ENCODE measurements around the gene OGFOD1.

Gene OGFOD1

GRCh38 chr16:56515665-56516064 lies 64.3 kb downstream of the OGFOD1 start:
- H3K9ac ChIP-seq (ENCODE audit: low read length): no peak overlapping the region
- H3K36me3 ChIP-seq (ENCODE audit: insufficient read depth, low read length): peaks cover 12% of the 10 kb centered on the region
- H3K27ac ChIP-seq (ENCODE audit: low read depth, low read length): no peak overlapping the region
- H3K27me3 ChIP-seq (ENCODE audit: control insufficient read depth in 1 of 2, insufficient read depth in 2 of 2, low read length in 2 of 2): no peaks in the 10 kb centered on the region
- no peak overlapping the region for H3K4me3 ChIP-seq (ENCODE audit: low read depth in 1 of 2, low read length in 2 of 2)
- no peaks in the 10 kb centered on the region for H3K9me3 ChIP-seq (ENCODE audit: low read length)
- peaks cover 41% of the 10 kb centered on the region for H3K4me1 ChIP-seq (ENCODE audit: insufficient read depth, low read length)

- Histone ChIP-seq H3K27me3 (ENCODE audit: control insufficient read depth in 1 of 2, insufficient read depth in 2 of 2, low read length in 2 of 2) (no peaks in the 10 kb centered on the region), H3K9me3 (ENCODE audit: low read length) (no peaks in the 10 kb centered on the region), H3K4me3 (ENCODE audit: low read depth in 1 of 2, low read length in 2 of 2) (no peak overlapping the region), H3K4me1 (ENCODE audit: insufficient read depth, low read length) (peaks cover 41% of the 10 kb centered on the region), H3K36me3 (ENCODE audit: insufficient read depth, low read length) (peaks cover 9% of the 10 kb centered on the region), H3K9ac (ENCODE audit: low read length) (no peak overlapping the region), H3K27ac (ENCODE audit: low read depth, low read length) (no peak overlapping the region)
Measured at GRCh38 chr16:56517206-56517605, 65.9 kb downstream of the OGFOD1 start.

GRCh38 chr16:56518425-56518824 lies 67.1 kb downstream of the OGFOD1 start:
- H3K27ac ChIP-seq (ENCODE audit: low read depth, low read length): no peak overlapping the region
- H3K27me3 ChIP-seq (ENCODE audit: control insufficient read depth in 1 of 2, insufficient read depth in 2 of 2, low read length in 2 of 2): no peaks in the 10 kb centered on the region
- H3K4me3 ChIP-seq (ENCODE audit: low read depth in 1 of 2, low read length in 2 of 2): no peak overlapping the region
- H3K9me3 ChIP-seq (ENCODE audit: low read length): no peaks in the 10 kb centered on the region
- H3K4me1 ChIP-seq (ENCODE audit: insufficient read depth, low read length): peaks cover 41% of the 10 kb centered on the region
- no peak overlapping the region for H3K9ac ChIP-seq (ENCODE audit: low read length)
- no peaks in the 10 kb centered on the region for H3K36me3 ChIP-seq (ENCODE audit: insufficient read depth, low read length)

GRCh38 chr16:56519459-56520250 lies 68.3 kb downstream of the OGFOD1 start, which contains the start of gene BBS2:
BBS2 (minus strand) TSS chr16:56520024; CDS start chr16:56519862, 162 bp downstream.
- Histone ChIP-seq H3K9ac (ENCODE audit: low read length) (peak within 1 kb of the TSS; percentile 42), H3K9me3 (ENCODE audit: low read length) (no peaks in the 10 kb centered on the region), H3K27ac (ENCODE audit: low read depth, low read length) (peak within 1 kb of the TSS; percentile 84), H3K27me3 (ENCODE audit: control insufficient read depth in 1 of 2, insufficient read depth in 2 of 2, low read length in 2 of 2) (no peaks in the 10 kb centered on the region), H3K36me3 (ENCODE audit: insufficient read depth, low read length) (no peaks in the 10 kb centered on the region), H3K4me3 (ENCODE audit: low read depth in 1 of 2, low read length in 2 of 2) (peak within 1 kb of the TSS; percentile 75 to 93), H3K4me1 (ENCODE audit: insufficient read depth, low read length) (peaks cover 37% of the 10 kb centered on the region)

- H3K4me3 ChIP-seq (ENCODE audit: low read depth in 1 of 2, low read length in 2 of 2): peak overlapping the region; percentile 75 to 93
- H3K9ac ChIP-seq (ENCODE audit: low read length): peak overlapping the region; percentile 11
- peak overlapping the region; percentile 84 for H3K27ac ChIP-seq (ENCODE audit: low read depth, low read length)
Measured at GRCh38 chr16:56520251-56520577, 68.9 kb downstream of the OGFOD1 start.

GRCh38 chr16:56525236-56525635 lies 73.9 kb downstream of the OGFOD1 start:
- Histone ChIP-seq H3K27me3 (ENCODE audit: control insufficient read depth in 1 of 2, insufficient read depth in 2 of 2, low read length in 2 of 2) (no peaks in the 10 kb centered on the region), H3K4me1 (ENCODE audit: insufficient read depth, low read length) (peaks cover 5% of the 10 kb centered on the region), H3K4me3 (ENCODE audit: low read depth in 1 of 2, low read length in 2 of 2) (no peak overlapping the region), H3K36me3 (ENCODE audit: insufficient read depth, low read length) (no peaks in the 10 kb centered on the region), H3K9me3 (ENCODE audit: low read length) (no peaks in the 10 kb centered on the region), H3K9ac (ENCODE audit: low read length) (no peak overlapping the region), H3K27ac (ENCODE audit: low read depth, low read length) (no peak overlapping the region)

More at GRCh38 chr16:56520251-56520577, 68.9 kb downstream of the OGFOD1 start:
- H3K36me3 ChIP-seq (ENCODE audit: insufficient read depth, low read length): no peaks in the 10 kb centered on the region
- H3K4me1 ChIP-seq (ENCODE audit: insufficient read depth, low read length): peaks cover 37% of the 10 kb centered on the region
- H3K9me3 ChIP-seq (ENCODE audit: low read length): no peaks in the 10 kb centered on the region
- no peaks in the 10 kb centered on the region for H3K27me3 ChIP-seq (ENCODE audit: control insufficient read depth in 1 of 2, insufficient read depth in 2 of 2, low read length in 2 of 2)

Data from muscle layer of colon (tissue), 2 donors.